ENCODE data around the gene SPG21.

SPG21 gene

DNA sequence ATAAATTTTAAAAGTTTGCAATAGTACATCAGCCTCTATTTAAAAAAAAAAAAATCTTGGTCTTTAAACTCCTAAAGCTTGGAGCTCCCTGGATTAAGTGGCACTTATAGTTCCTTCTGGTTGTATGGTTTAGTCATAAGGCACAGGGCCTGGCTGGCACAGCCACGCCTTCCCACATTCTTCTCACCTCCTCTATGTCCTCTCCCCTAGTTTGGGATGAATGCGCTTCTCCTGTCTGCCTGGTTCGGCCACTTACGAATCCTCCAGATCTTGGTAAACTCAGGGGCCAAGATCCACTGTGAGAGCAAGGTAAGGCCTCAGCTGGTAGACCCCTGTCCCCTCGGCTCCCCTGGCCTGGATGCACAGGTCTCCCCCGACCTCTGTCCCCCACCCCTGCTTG, 68.0 kb downstream of the SPG21 start:
- Histone ChIP-seq H2BK12ac (ENCODE audit: low read length) (no peak overlapping the region), H2AFZ (ENCODE audit: low read length) (no peak overlapping the region), H3K4me1 (ENCODE audit: control insufficient read depth in 2 of 2, insufficient read depth in 1 of 2, low read depth in 1 of 2, low read length in 2 of 2) (no peaks in the 10 kb centered on the region), H3K79me1 (ENCODE audit: low read depth, low read length) (no peaks in the 10 kb centered on the region), H3K27me3 (ENCODE audit: control insufficient read depth in 3 of 3, insufficient read depth in 3 of 3, low read depth in 1 of 3, low read length in 3 of 3) (no peaks in the 10 kb centered on the region), H3K4me2 (ENCODE audit: insufficient read depth, low read length, poor library complexity, severe bottlenecking) (no peak overlapping the region), H4K8ac (ENCODE audit: low read depth, low read length) (no peak overlapping the region), H3K36me3 (replicated peaks in 1 of 2; ENCODE audit: control insufficient read depth in 2 of 2, insufficient read depth in 2 of 2, low read length in 2 of 2) (no peaks in the 10 kb centered on the region), H3K4ac (ENCODE audit: low read length) (no peak overlapping the region), H3K4me3 (ENCODE audit: low read length in 2 of 2) (no peak overlapping the region), H3K9me3 (replicated peaks in 1 of 2; ENCODE audit: control insufficient read depth in 2 of 2, insufficient read depth in 1 of 2, low read depth in 1 of 2, low read length in 2 of 2) (peaks cover 0 to 3% of the 10 kb centered on the region in 2 donors), H3K18ac (ENCODE audit: low read length) (no peak overlapping the region), H3K14ac (ENCODE audit: low read length) (no peak overlapping the region), H2AK5ac (ENCODE audit: low read depth, low read length) (no peak overlapping the region), H3K27ac (replicated peaks; ENCODE audit: low read length) (no peak overlapping the region), H2BK120ac (ENCODE audit: low read depth, low read length) (no peak overlapping the region), H4K91ac (ENCODE audit: low read depth, low read length, poor library complexity) (no peak overlapping the region), H2BK15ac (ENCODE audit: low read length) (no peak overlapping the region), H3K23ac (ENCODE audit: low read depth, low read length, poor library complexity) (no peak overlapping the region), H2BK5ac (ENCODE audit: low read length) (no peak overlapping the region), H3K9ac (ENCODE audit: low read depth, low read length, poor library complexity) (no peak overlapping the region)
- DNase-seq (ENCODE audit: low spot score) = no peak
- WGBS, 2 donors (ENCODE audit: extremely low coverage in 2 of 2, insufficient read length in 2 of 2, insufficient replicate concordance in 1 of 2) = no CpG with 5 or more reads among the region's 6 CpGs

DNA sequence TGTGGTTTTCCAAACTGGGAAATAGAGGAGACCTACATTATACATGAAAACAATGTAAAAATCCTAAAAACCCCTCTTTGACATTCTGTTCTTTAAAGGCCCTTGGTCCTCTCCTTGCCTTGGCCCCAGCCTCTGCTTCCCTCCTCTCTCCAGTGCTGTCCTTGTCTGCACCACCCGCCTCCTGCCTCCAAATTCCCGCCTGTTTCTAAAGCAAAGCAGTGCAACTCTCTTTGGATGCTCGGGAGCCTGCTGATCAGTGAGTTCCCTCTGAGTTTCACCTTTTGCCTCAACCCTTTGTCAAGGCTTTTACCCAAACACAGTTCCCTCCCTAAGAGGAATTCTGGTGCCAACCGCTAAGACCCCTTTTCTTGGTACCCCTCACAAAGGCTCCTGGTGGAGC, 70.0 kb downstream of the SPG21 start:
- Histone ChIP-seq H2BK12ac (ENCODE audit: low read length) (no peak overlapping the region), H2BK5ac (ENCODE audit: low read length) (peak overlapping the region; percentile 57), H3K14ac (ENCODE audit: low read length) (no peak overlapping the region), H3K4me3 (ENCODE audit: low read length in 2 of 2) (no peak overlapping the region), H3K23ac (ENCODE audit: low read depth, low read length, poor library complexity) (no peak overlapping the region), H4K8ac (ENCODE audit: low read depth, low read length) (no peak overlapping the region), H2AFZ (ENCODE audit: low read length) (no peak overlapping the region), H3K9ac (ENCODE audit: low read depth, low read length, poor library complexity) (no peak overlapping the region), H3K4ac (ENCODE audit: low read length) (no peak overlapping the region), H3K27ac (replicated peaks; ENCODE audit: low read length) (no peak overlapping the region), H3K27me3 (ENCODE audit: control insufficient read depth in 3 of 3, insufficient read depth in 3 of 3, low read depth in 1 of 3, low read length in 3 of 3) (peaks cover 0 to 5% (median 0%) of the 10 kb centered on the region in 3 experiments), H2AK5ac (ENCODE audit: low read depth, low read length) (no peak overlapping the region), H3K79me1 (ENCODE audit: low read depth, low read length) (no peaks in the 10 kb centered on the region), H2BK120ac (ENCODE audit: low read depth, low read length) (no peak overlapping the region), H3K4me2 (ENCODE audit: insufficient read depth, low read length, poor library complexity, severe bottlenecking) (no peak overlapping the region), H4K91ac (ENCODE audit: low read depth, low read length, poor library complexity) (no peak overlapping the region), H3K9me3 (replicated peaks in 1 of 2; ENCODE audit: control insufficient read depth in 2 of 2, insufficient read depth in 1 of 2, low read depth in 1 of 2, low read length in 2 of 2) (peaks cover 0 to 3% of the 10 kb centered on the region in 2 donors), H3K4me1 (ENCODE audit: control insufficient read depth in 2 of 2, insufficient read depth in 1 of 2, low read depth in 1 of 2, low read length in 2 of 2) (peaks cover 3 to 10% of the 10 kb centered on the region in 2 donors), H3K36me3 (replicated peaks in 1 of 2; ENCODE audit: control insufficient read depth in 2 of 2, insufficient read depth in 2 of 2, low read length in 2 of 2) (no peaks in the 10 kb centered on the region), H2BK15ac (ENCODE audit: low read length) (no peak overlapping the region), H3K18ac (ENCODE audit: low read length) (no peak overlapping the region)
- no CpG with 5 or more reads among the region's 4 CpGs for WGBS, 2 donors (ENCODE audit: extremely low coverage in 2 of 2, insufficient read length in 2 of 2, insufficient replicate concordance in 1 of 2)
- DNase-seq (ENCODE audit: low spot score) = no peak

- Histone ChIP-seq H2AFZ (ENCODE audit: low read length) (no peak overlapping the region), H3K14ac (ENCODE audit: low read length) (no peak overlapping the region), H3K4me3 (ENCODE audit: low read length in 2 of 2) (no peak overlapping the region), H4K8ac (ENCODE audit: low read depth, low read length) (no peak overlapping the region), H3K27me3 (ENCODE audit: control insufficient read depth in 3 of 3, insufficient read depth in 3 of 3, low read depth in 1 of 3, low read length in 3 of 3) (peaks cover 0 to 16% (median 6%) of the 10 kb centered on the region in 3 experiments), H3K18ac (ENCODE audit: low read length) (peak overlapping the region; percentile 28), H3K4me1 (ENCODE audit: control insufficient read depth in 2 of 2, insufficient read depth in 1 of 2, low read depth in 1 of 2, low read length in 2 of 2) (peaks cover 5 to 10% of the 10 kb centered on the region in 2 donors), H3K4ac (ENCODE audit: low read length) (no peak overlapping the region), H2BK15ac (ENCODE audit: low read length) (no peak overlapping the region), H3K23ac (ENCODE audit: low read depth, low read length, poor library complexity) (peak overlapping the region; percentile 61), H3K4me2 (ENCODE audit: insufficient read depth, low read length, poor library complexity, severe bottlenecking) (no peak overlapping the region), H4K91ac (ENCODE audit: low read depth, low read length, poor library complexity) (no peak overlapping the region), H3K27ac (replicated peaks; ENCODE audit: low read length) (no peak overlapping the region), H3K36me3 (replicated peaks in 1 of 2; ENCODE audit: control insufficient read depth in 2 of 2, insufficient read depth in 2 of 2, low read length in 2 of 2) (no peaks in the 10 kb centered on the region), H3K9me3 (replicated peaks in 1 of 2; ENCODE audit: control insufficient read depth in 2 of 2, insufficient read depth in 1 of 2, low read depth in 1 of 2, low read length in 2 of 2) (no peaks in the 10 kb centered on the region), H2BK120ac (ENCODE audit: low read depth, low read length) (no peak overlapping the region), H2BK5ac (ENCODE audit: low read length) (no peak overlapping the region), H2BK12ac (ENCODE audit: low read length) (peak overlapping the region; percentile 35), H3K79me1 (ENCODE audit: low read depth, low read length) (no peaks in the 10 kb centered on the region), H3K9ac (ENCODE audit: low read depth, low read length, poor library complexity) (no peak overlapping the region), H2AK5ac (ENCODE audit: low read depth, low read length) (no peak overlapping the region)
- no peak for DNase-seq (ENCODE audit: low spot score)
- no CpG with 5 or more reads among the region's 9 CpGs for whole genome bisulfite sequencing, 2 donors (ENCODE audit: extremely low coverage in 2 of 2, insufficient read length in 2 of 2, insufficient replicate concordance in 1 of 2)
Measured at GRCh38 chr15:64917211-64917610, 72.5 kb downstream of the SPG21 start.

- Histone ChIP-seq H4K8ac (ENCODE audit: low read depth, low read length) (no peak overlapping the region), H3K4me1 (ENCODE audit: control insufficient read depth in 2 of 2, insufficient read depth in 1 of 2, low read depth in 1 of 2, low read length in 2 of 2) (peaks cover 8 to 12% of the 10 kb centered on the region in 2 donors), H3K4me3 (ENCODE audit: low read length in 2 of 2) (no peak overlapping the region), H3K27ac (replicated peaks; ENCODE audit: low read length) (no peak overlapping the region), H3K14ac (ENCODE audit: low read length) (no peak overlapping the region), H3K4me2 (ENCODE audit: insufficient read depth, low read length, poor library complexity, severe bottlenecking) (no peak overlapping the region), H3K9ac (ENCODE audit: low read depth, low read length, poor library complexity) (no peak overlapping the region), H3K18ac (ENCODE audit: low read length) (no peak overlapping the region), H2AFZ (ENCODE audit: low read length) (no peak overlapping the region), H3K27me3 (ENCODE audit: control insufficient read depth in 3 of 3, insufficient read depth in 3 of 3, low read depth in 1 of 3, low read length in 3 of 3) (peaks cover 0 to 20% (median 10%) of the 10 kb centered on the region in 3 experiments), H2BK120ac (ENCODE audit: low read depth, low read length) (no peak overlapping the region), H3K23ac (ENCODE audit: low read depth, low read length, poor library complexity) (no peak overlapping the region), H3K79me1 (ENCODE audit: low read depth, low read length) (no peaks in the 10 kb centered on the region), H2AK5ac (ENCODE audit: low read depth, low read length) (no peak overlapping the region), H2BK12ac (ENCODE audit: low read length) (no peak overlapping the region), H3K9me3 (replicated peaks in 1 of 2; ENCODE audit: control insufficient read depth in 2 of 2, insufficient read depth in 1 of 2, low read depth in 1 of 2, low read length in 2 of 2) (no peaks in the 10 kb centered on the region), H3K4ac (ENCODE audit: low read length) (no peak overlapping the region), H4K91ac (ENCODE audit: low read depth, low read length, poor library complexity) (no peak overlapping the region), H2BK15ac (ENCODE audit: low read length) (no peak overlapping the region), H3K36me3 (replicated peaks in 1 of 2; ENCODE audit: control insufficient read depth in 2 of 2, insufficient read depth in 2 of 2, low read length in 2 of 2) (no peaks in the 10 kb centered on the region), H2BK5ac (ENCODE audit: low read length) (no peak overlapping the region)
- WGBS, 2 donors (ENCODE audit: extremely low coverage in 2 of 2, insufficient read length in 2 of 2, insufficient replicate concordance in 1 of 2) = no CpG with 5 or more reads among the region's 2 CpGs
- no peak for DNase-seq (ENCODE audit: low spot score)
Measured at GRCh38 chr15:64916365-64916764, 73.3 kb downstream of the SPG21 start.
